Renal cortical epithelial cell (primary cell): ENCODE results near the gene ZC3H6. TPM values are rescaled to one million over a fixed set of nuclear protein-coding genes. Genes with fewer than 3 reads are reported as not detected.
"Not testable (repeated sequence)": the region's sequence is repeated elsewhere in the genome, so short reads cannot be mapped to it uniquely, and the experiment has no call there.

Source experiments
- DNase-seq: peaks from one replicate; pipeline ENCODE4 v3.0.0-alpha.2; 2011; ENCODE audit warnings: low read depth
- total RNA-seq: library from RNA; depleted of rRNA; stranded (reverse); fragments of >200 nt; gene quantifications from 2 replicates; pipeline ENCODE4 v1.2.3, GENCODE V29; 2014

ZC3H6 gene
- total RNA-seq, 1 donor from 2014 or later, result 7.0 TPM

- no peak for DNase-seq
Measured at GRCh38 chr2:112332123-112332696, 56.8 kb downstream of the ZC3H6 start.

GRCh38 chr2:112335600-112335999, 60.2 kb downstream of the ZC3H6 start:
- DNase-seq, result peak; percentile 69

- DNase-seq, result no peak
Measured at GRCh38 chr2:112339986-112340385, 64.6 kb downstream of the ZC3H6 start.

GRCh38 chr2:112340475-112341267, 65.3 kb downstream of the ZC3H6 start:
- DNase-seq, result no peak

GRCh38 chr2:112342067-112342550, 66.7 kb downstream of the ZC3H6 start:
- DNase-seq, result peak; percentile 56

- no peak for DNase-seq
Measured at GRCh38 chr2:112343827-112344585, 68.6 kb downstream of the ZC3H6 start.

- no peak for DNase-seq
Measured at GRCh38 chr2:112345030-112346027, 69.9 kb downstream of the ZC3H6 start.

GRCh38 chr2:112352292-112352691, 76.9 kb downstream of the ZC3H6 start:
- not testable (repeated sequence) for DNase-seq

- DNase-seq, result not testable (repeated sequence)
Measured at GRCh38 chr2:112352809-112353603, 77.6 kb downstream of the ZC3H6 start.

- not testable (repeated sequence) for DNase-seq
Measured at GRCh38 chr2:112354335-112354734, 78.9 kb downstream of the ZC3H6 start.

GRCh38 chr2:112360055-112360454, 84.7 kb downstream of the ZC3H6 start:
- DNase-seq, result not testable (repeated sequence)

Other genes with a start within 250 kb of the ZC3H6 start
- 37.3 and 59.6 TPM in 2 replicates for gene TMEM87B, start 220.3 kb upstream of the ZC3H6 start, total RNA-seq
- 0.15 and 0.52 TPM in 2 replicates for gene FBLN7, start 137.2 kb upstream of the ZC3H6 start, total RNA-seq
- 9.9 and 11.2 TPM in 2 replicates for gene ZC3H8, start 20.6 kb upstream of the ZC3H6 start, total RNA-seq
- 6.6 and 23.0 TPM in 2 replicates for gene RGPD8, start 158.0 kb downstream of the ZC3H6 start, total RNA-seq
- gene TTL, start 206.6 kb downstream of the ZC3H6 start, total RNA-seq, result 46.5 and 62.2 TPM in 2 replicates